B cell (primary cell): ENCODE results near the gene PLD4. TPM values are rescaled to one million over a fixed set of nuclear protein-coding genes. Genes with fewer than 3 reads are reported as not detected.

ENCODE experiments used
- ATAC-seq: fragments of 200-7000 bp; cut with Tn5 transposase; one replicate; pipeline ENCODE4 v1.10.0; 2021; ENCODE audit warnings: low read depth, mild to moderate bottlenecking, moderate number of reproducible peaks, moderate library complexity
- CTCF ChIA-PET: fragments of 350-600 bp; sonication (Branson Sonifier 250); formaldehyde crosslinking; loops from one replicate; lab custom pipeline; 2021; ENCODE audit warnings: antibody characterized with exemption, inconsistent platforms; lab: Charles Lee
- POLR2A ChIA-PET: fragments of 350-600 bp; sonication (Branson Sonifier 250); formaldehyde crosslinking; loops from one replicate; lab custom pipeline; 2021; ENCODE audit warnings: antibody characterized with exemption; lab: Charles Lee
- DNase-seq: peaks from one replicate; pipeline ENCODE4 v3.0.0; 2013
- H2AFZ ChIP-seq: 2 replicates; pipeline ENCODE4 v1.6.1; 2012; ENCODE audit warnings: mild to moderate bottlenecking, low read depth, low read length; ENCODE audit not compliant: insufficient read depth, poor library complexity, severe bottlenecking
- H3K27ac ChIP-seq, 2 donors: 1 replicate in 1 of 2; 2 replicates in 1 of 2; pipeline ENCODE4 v1.5.1; 2012 to 2013; ENCODE audit warnings: low read length in 2 of 2, mild to moderate bottlenecking in 2 of 2, moderate library complexity in 1 of 2
- H3K27me3 ChIP-seq, 4 experiments: fragments of 200-600 bp in 1 of 4; sonication (generic) in 1 of 4; replicated peaks in 1 of 4; 1 replicate in 2 of 4; 2 replicates in 2 of 4; pipeline versions ENCODE4 v1.6.1 to v1.7.0; 2013 to 2016; ENCODE audit warnings: low read length in 3 of 4, mild to moderate bottlenecking in 2 of 4, mixed read lengths in 1 of 4, moderate library complexity in 1 of 4; ENCODE audit not compliant: insufficient read depth in 4 of 4, control insufficient read depth in 3 of 4; ENCODE audit errors: control extremely low read depth in 1 of 4
- H3K36me3 ChIP-seq, 2 experiments: replicated peaks in 1 of 2; 1 replicate in 1 of 2; 2 replicates in 1 of 2; pipeline versions ENCODE4 v1.6.1 to v1.7.1; 2013; ENCODE audit warnings: low read length in 1 of 2; ENCODE audit not compliant: insufficient read depth in 2 of 2, control insufficient read depth in 1 of 2; ENCODE audit errors: control extremely low read depth in 1 of 2, extremely low read depth in 1 of 2
- H3K4me1 ChIP-seq, 2 donors: fragments of 200-600 bp in 1 of 2; sonication (generic) in 1 of 2; 1 replicate in 1 of 2; 2 replicates in 1 of 2; pipeline versions ENCODE4 v1.5.1 to v1.6.1; 2013 to 2017; ENCODE audit warnings: low read length in 2 of 2; ENCODE audit not compliant: control insufficient read depth in 2 of 2, insufficient read depth in 2 of 2
- H3K4me2 ChIP-seq: replicated peaks from 2 replicates; pipeline ENCODE3; 2012; ENCODE audit warnings: mild to moderate bottlenecking, low read depth, low read length; ENCODE audit not compliant: poor library complexity, severe bottlenecking
- H3K4me3 ChIP-seq, 5 experiments: fragments of 200-600 bp in 1 of 5; sonication (generic) in 1 of 5; 1 replicate in 3 of 5; 2 replicates in 2 of 5; pipeline versions ENCODE4 v1.5.1 to v1.7.0; 2011 to 2016; ENCODE audit warnings: low read length in 4 of 5, mild to moderate bottlenecking in 4 of 5, low read depth in 2 of 5, control low read depth in 1 of 5, moderate library complexity in 1 of 5; ENCODE audit not compliant: insufficient read depth in 1 of 5; ENCODE audit errors: control extremely low read depth in 1 of 5, extremely low read depth in 1 of 5
- H3K79me2 ChIP-seq: fragments of 200-600 bp; sonication (generic); one replicate; pipeline ENCODE4 v1.6.0; 2016; ENCODE audit warnings: low read length; ENCODE audit not compliant: control insufficient read depth, insufficient read depth
- H3K9ac ChIP-seq: fragments of 200-600 bp; sonication (generic); 2 replicates; pipeline ENCODE4 v1.6.1; 2017; ENCODE audit warnings: mild to moderate bottlenecking, low read length, moderate library complexity
- H3K9me3 ChIP-seq, 3 donors: one replicate each; pipeline versions ENCODE4 v1.6.1 to v1.7.1; 2013; ENCODE audit warnings: low read length in 2 of 3; ENCODE audit not compliant: control insufficient read depth in 2 of 3, insufficient read depth in 1 of 3; ENCODE audit errors: control extremely low read depth in 1 of 3
- H4K20me1 ChIP-seq: 2 replicates; pipeline ENCODE4 v1.6.0; 2012; ENCODE audit warnings: mild to moderate bottlenecking, low read length; ENCODE audit not compliant: insufficient read depth, control insufficient read depth, poor library complexity, severe bottlenecking
- H3K27ac Mint-ChIP-seq: one replicate; pipeline ENCODE4 v1.8.0; 2021; ENCODE audit warnings: mixed read lengths
- H3K27me3 Mint-ChIP-seq: one replicate; pipeline ENCODE4 v1.8.0; 2021; ENCODE audit warnings: mixed read lengths
- H3K4me1 Mint-ChIP-seq: one replicate; pipeline ENCODE4 v1.8.0; 2021; ENCODE audit warnings: mixed read lengths
- H3K4me3 Mint-ChIP-seq: one replicate; pipeline ENCODE4 v1.8.0; 2021; ENCODE audit warnings: mixed read lengths
- H3K9me3 Mint-ChIP-seq: one replicate; pipeline ENCODE4 v1.8.0; 2022; ENCODE audit warnings: mixed read lengths; ENCODE audit not compliant: insufficient read depth
- EZH2 ChIP-seq: IDR thresholded peaks from 2 replicates; pipeline ENCODE4 v1.6.1; 2012; ENCODE audit warnings: borderline replicate concordance, low read depth, mild to moderate bottlenecking, moderate library complexity, low read length; ENCODE audit not compliant: insufficient read depth, poor library complexity, severe bottlenecking
- WGBS: methylation state at CpG from one replicate; pipeline ENCODE4 v1.1.5; 2013; ENCODE audit warnings: missing lambda C conversion rate; ENCODE audit not compliant: insufficient coverage; 5-methylcytosine and 5-hydroxymethylcytosine counted together
- intact Hi-C: fragments of 100-400 bp; cut with micrococcal nuclease; formaldehyde crosslinking; loops from one replicate; pipeline ENCODE4 v1.10.0; 2022
- polyA plus RNA-seq: library from polyadenylated mRNA; depleted of rRNA; stranded (reverse); fragments of >200 nt; gene quantifications from 2 replicates; pipeline ENCODE4 v1.2.3, GENCODE V29; 2012
- total RNA-seq, 2 donors: library from RNA; stranded (reverse); fragments of 120-200 nt in 1 of 2; gene quantifications; 1 replicate in 1 of 2; 2 replicates in 1 of 2; pipeline versions ENCODE4 v1.2.3 to v1.2.4, GENCODE V29; 2013 to 2022
- TF ChIP-seq, protein P1 (sequence below): fragments of 200-600 bp; IDR thresholded peaks from one replicate; pipeline ENCODE4 v1.8.0; 2022; ENCODE audit warnings: antibody characterized with exemption, mild to moderate bottlenecking

The PLD4 gene
- total and polyA plus RNA-seq, 2 donors (not counting 1 experiment from before 2014, with no cell fraction given), result 49.9 to 79.7 TPM

DNA sequence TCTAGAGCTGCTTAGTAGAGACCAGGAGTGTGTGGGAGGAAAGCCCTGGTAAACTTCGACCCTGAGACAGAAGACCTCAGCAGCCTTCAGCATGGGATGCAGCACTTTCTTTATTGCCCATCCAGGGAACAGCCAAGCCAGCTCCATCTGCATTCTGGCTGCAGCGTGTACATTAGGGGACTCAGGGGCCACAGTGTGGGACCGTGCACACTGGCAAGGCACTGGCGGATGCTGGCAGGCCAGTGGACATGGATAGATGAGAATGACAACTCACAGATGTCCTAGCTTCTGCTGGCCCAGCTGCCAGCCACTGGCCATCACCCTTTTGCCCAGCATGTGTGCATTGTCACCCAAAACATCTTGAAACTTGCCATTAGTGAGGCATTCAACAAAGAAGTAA, 12.5 kb downstream of the PLD4 start:
- ChIA-PET CTCF (interaction anchor here (0.6 to 5.6 kb wide), 4 partner anchors 38 to 153 kb away, joined by 3 to 34 read pairs (median 3); no protein-coding TSS in a partner anchor), POLR2A (no interaction called here)
- no peak for ATAC-seq
- 77% methylated on average over 4 of the region's 4 CpGs for WGBS
- H3K36me3 ChIP-seq, result peaks cover 0 to 1% of the 10 kb centered on the region in 2 experiments
- no peaks in the 10 kb centered on the region for H3K9me3 ChIP-seq
- no peak overlapping the region for H3K9ac ChIP-seq
- Mint-ChIP-seq H3K27me3 (peaks cover 4% of the 10 kb centered on the region), H3K9me3 (no peaks in the 10 kb centered on the region), H3K4me3 (no peak overlapping the region), H3K4me1 (peaks cover 9% of the 10 kb centered on the region), H3K27ac (no peak overlapping the region)
- TF ChIP-seq EZH2, result no peak
- TF ChIP-seq, protein P1, sequence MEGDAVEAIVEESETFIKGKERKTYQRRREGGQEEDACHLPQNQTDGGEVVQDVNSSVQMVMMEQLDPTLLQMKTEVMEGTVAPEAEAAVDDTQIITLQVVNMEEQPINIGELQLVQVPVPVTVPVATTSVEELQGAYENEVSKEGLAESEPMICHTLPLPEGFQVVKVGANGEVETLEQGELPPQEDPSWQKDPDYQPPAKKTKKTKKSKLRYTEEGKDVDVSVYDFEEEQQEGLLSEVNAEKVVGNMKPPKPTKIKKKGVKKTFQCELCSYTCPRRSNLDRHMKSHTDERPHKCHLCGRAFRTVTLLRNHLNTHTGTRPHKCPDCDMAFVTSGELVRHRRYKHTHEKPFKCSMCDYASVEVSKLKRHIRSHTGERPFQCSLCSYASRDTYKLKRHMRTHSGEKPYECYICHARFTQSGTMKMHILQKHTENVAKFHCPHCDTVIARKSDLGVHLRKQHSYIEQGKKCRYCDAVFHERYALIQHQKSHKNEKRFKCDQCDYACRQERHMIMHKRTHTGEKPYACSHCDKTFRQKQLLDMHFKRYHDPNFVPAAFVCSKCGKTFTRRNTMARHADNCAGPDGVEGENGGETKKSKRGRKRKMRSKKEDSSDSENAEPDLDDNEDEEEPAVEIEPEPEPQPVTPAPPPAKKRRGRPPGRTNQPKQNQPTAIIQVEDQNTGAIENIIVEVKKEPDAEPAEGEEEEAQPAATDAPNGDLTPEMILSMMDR, result no peak
- intact Hi-C loops, result no loop called here
- H3K79me2 ChIP-seq, result no peaks in the 10 kb centered on the region
- no peak overlapping the region for H2AFZ ChIP-seq
- H4K20me1 ChIP-seq, result no peaks in the 10 kb centered on the region
- no peak overlapping the region for H3K27ac ChIP-seq
- no peak overlapping the region for H3K4me3 ChIP-seq
- H3K4me1 ChIP-seq, result peaks cover 3 to 16% of the 10 kb centered on the region in 2 donors
- H3K27me3 ChIP-seq, result peaks cover 0 to 7% (median 2%) of the 10 kb centered on the region in 4 experiments
- DNase-seq, result no peak
- no peak overlapping the region for H3K4me2 ChIP-seq

DNA sequence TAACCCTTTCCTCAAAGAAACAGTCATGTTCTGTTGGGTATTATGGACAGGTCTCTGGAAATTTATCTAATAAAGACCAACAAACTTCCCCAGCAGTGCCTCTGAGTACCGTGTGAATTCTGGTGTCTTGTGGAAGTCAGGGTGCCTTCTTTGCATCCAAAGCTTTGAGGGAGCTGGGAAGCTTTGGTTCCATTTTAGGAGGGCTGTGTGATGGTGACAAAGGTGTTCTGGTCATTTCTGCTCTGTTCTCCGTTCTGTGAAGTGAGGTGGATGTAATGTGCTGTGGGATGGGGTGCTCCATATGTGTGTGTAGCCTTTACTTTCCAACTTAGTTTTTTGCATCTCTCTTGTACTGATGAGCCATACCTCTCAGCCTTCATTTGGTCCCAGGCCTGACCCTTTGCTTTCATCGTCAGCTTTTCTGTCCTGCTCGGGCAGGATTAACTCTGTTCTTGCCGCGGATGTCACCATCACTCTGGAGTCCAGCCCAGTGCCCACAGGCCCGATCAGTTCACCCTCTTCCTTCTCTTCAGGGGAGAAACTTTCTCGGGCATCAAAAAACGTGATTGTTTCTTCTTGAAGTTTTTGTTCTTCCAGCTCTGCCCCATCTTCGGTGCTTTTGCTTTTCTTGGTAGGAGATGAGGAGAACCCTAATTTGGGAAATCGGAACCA, 13.2 kb downstream of the PLD4 start:
- Histone ChIP-seq H2AFZ (no peak overlapping the region), H3K27me3 (peaks cover 0 to 7% (median 2%) of the 10 kb centered on the region in 4 experiments), H3K27ac (no peak overlapping the region), H3K9ac (no peak overlapping the region), H3K4me1 (peaks cover 3 to 11% of the 10 kb centered on the region in 2 donors), H3K4me2 (no peak overlapping the region), H3K4me3 (no peak overlapping the region), H4K20me1 (no peaks in the 10 kb centered on the region), H3K9me3 (no peaks in the 10 kb centered on the region), H3K36me3 (no peaks in the 10 kb centered on the region), H3K79me2 (no peaks in the 10 kb centered on the region)
- WGBS, result 91% methylated on average over 6 of the region's 11 CpGs
- ChIA-PET CTCF (interaction anchor here (0.6 to 5.6 kb wide), 4 partner anchors 37 to 152 kb away, joined by 3 to 34 read pairs (median 3); no protein-coding TSS in a partner anchor), POLR2A (no interaction called here)
- Mint-ChIP-seq H3K27ac (no peak overlapping the region), H3K27me3 (peaks cover 4% of the 10 kb centered on the region), H3K9me3 (no peaks in the 10 kb centered on the region), H3K4me3 (no peak overlapping the region), H3K4me1 (peaks cover 8% of the 10 kb centered on the region)
- TF ChIP-seq, protein P1, result no peak
- intact Hi-C loops, result no loop called here
- DNase-seq, result no peak
- no peak for ATAC-seq
